Stimulated activated naive CD8-positive, alpha-beta T cell treated with anti-CD3 and anti-CD28 coated beads, Interleukin-15, amount 100 ng/mL, for 72 hours (primary cell): ENCODE data around the gene PPP4R3B.

Source experiments
- ATAC-seq: fragments of 150-1000 bp; cut with Tn5 transposase; 2 replicates; pipeline ENCODE4 v1.10.0; 2021; ENCODE audit warnings: mild to moderate bottlenecking, moderate library complexity
- DNase-seq, 2 donors: peaks; one replicate each; pipeline ENCODE4 v3.0.0; 2021 to 2022
- H3K27ac Mint-ChIP-seq, 2 donors: one replicate each; pipeline ENCODE4 v1.8.0; 2022; ENCODE audit warnings: mild to moderate bottlenecking in 2 of 2, mixed read lengths in 2 of 2, moderate library complexity in 2 of 2
- H3K27me3 Mint-ChIP-seq: one replicate; pipeline ENCODE4 v1.8.0; 2022; ENCODE audit warnings: mixed read lengths
- H3K4me1 Mint-ChIP-seq: one replicate; pipeline ENCODE4 v1.8.0; 2022; ENCODE audit warnings: mild to moderate bottlenecking, mixed read lengths
- H3K4me3 Mint-ChIP-seq, 2 donors: one replicate each; pipeline ENCODE4 v1.8.0; 2022; ENCODE audit warnings: mild to moderate bottlenecking in 2 of 2, mixed read lengths in 2 of 2, moderate library complexity in 1 of 2
- H3K9me3 Mint-ChIP-seq, 2 donors: one replicate each; pipeline ENCODE4 v1.8.0; 2022; ENCODE audit warnings: mixed read lengths in 2 of 2

Gene PPP4R3B

GRCh38 chr2:55617175-55618024, at the start of gene PPP4R3B:
Gene PPP4R3B, minus strand, starts transcription at chr2:55617622. Its CDS starts 337 bp downstream, at chr2:55617285.
- ATAC-seq = peak; percentile 94
- H3K9me3 Mint-ChIP-seq = no peaks in the 10 kb centered on the region
- H3K4me3 Mint-ChIP-seq = no peak within 1 kb of the TSS
- H3K27me3 Mint-ChIP-seq = no peaks in the 10 kb centered on the region
- peaks cover 16% of the 10 kb centered on the region for H3K4me1 Mint-ChIP-seq
- peak; percentile 99 to 100 for DNase-seq
- no peak within 1 kb of the TSS for H3K27ac Mint-ChIP-seq

DNA sequence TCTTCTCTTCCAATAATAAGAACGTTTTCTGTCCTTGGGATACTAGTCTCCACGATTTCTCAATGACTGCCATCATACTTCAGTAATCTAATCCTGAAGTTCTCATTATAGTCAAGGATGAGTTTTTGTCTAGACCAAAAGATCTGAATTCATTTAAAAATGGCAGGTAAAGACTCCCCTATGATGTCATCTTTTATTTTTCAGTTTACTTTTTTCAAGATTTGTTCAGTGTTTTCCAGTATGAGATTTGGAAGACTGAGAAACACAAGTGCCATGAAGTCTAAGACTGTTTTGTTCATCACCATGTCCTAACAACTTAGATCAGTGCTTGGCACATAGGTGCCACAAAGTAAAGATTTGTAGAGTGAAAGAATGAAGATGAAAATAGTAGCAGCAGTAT, 35.8 kb upstream of the PPP4R3B start:
- H3K4me1 Mint-ChIP-seq = no peaks in the 10 kb centered on the region
- H3K27ac Mint-ChIP-seq = no peak overlapping the region
- ATAC-seq = no peak
- no peaks in the 10 kb centered on the region for H3K27me3 Mint-ChIP-seq
- no peak for DNase-seq
- no peaks in the 10 kb centered on the region for H3K9me3 Mint-ChIP-seq
- no peak overlapping the region for H3K4me3 Mint-ChIP-seq

DNA sequence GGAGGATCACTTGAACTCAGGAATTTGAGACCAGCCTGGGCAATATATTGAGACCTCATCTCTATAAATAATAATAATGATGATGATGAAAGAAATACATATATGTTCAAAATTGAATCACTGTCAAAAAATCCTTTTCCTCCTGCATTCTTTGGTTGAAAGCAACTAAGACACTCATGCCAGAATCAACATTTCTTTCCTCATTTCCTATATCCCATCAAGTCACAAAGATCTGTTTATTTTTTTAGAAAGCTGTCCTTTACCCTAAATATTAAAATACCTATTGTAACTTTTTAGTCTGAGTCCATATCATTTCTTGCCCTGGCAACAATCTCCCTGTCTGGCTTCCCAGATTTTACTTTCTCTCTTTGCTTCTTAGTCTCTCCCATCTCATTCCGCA, 31.8 kb upstream of the PPP4R3B start:
- Mint-ChIP-seq H3K4me1 (no peaks in the 10 kb centered on the region), H3K4me3 (no peak overlapping the region), H3K27me3 (no peaks in the 10 kb centered on the region), H3K27ac (peak overlapping the region in 1 of 2 donors; percentile 22), H3K9me3 (no peaks in the 10 kb centered on the region)
- DNase-seq (no peak), ATAC-seq (no peak)

DNA sequence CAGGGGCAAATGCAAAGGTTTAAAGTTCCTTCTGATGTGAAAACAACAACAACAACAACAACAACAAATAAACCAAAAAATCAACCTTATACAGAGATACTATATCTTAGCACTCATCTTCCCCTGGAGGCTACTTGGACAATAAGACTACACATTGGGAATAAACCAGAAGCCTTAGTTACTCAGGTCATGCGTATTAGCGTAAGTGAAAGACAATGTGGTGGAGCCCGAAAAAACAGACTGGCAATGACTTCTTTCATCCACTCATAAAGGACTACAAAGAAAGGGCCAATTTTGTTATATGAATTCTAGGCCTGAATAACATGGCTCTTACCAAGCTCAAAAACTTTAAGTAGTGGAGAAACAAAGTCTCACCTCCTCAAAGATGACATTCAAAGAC, 19.4 kb upstream of the PPP4R3B start:
- Mint-ChIP-seq H3K4me3 (no peak overlapping the region), H3K9me3 (no peaks in the 10 kb centered on the region), H3K27ac (no peak overlapping the region), H3K27me3 (no peaks in the 10 kb centered on the region), H3K4me1 (no peaks in the 10 kb centered on the region)
- no peak for DNase-seq
- ATAC-seq = no peak

GRCh38 chr2:55628931-55629330, 11.5 kb upstream of the PPP4R3B start:
- ATAC-seq (no peak), DNase-seq (no peak)
- no peak overlapping the region for H3K4me3 Mint-ChIP-seq
- peaks cover 20% of the 10 kb centered on the region for H3K4me1 Mint-ChIP-seq
- H3K9me3 Mint-ChIP-seq = no peaks in the 10 kb centered on the region
- no peaks in the 10 kb centered on the region for H3K27me3 Mint-ChIP-seq
- no peak overlapping the region for H3K27ac Mint-ChIP-seq

- H3K4me3 Mint-ChIP-seq = no peak overlapping the region
- H3K27me3 Mint-ChIP-seq = no peaks in the 10 kb centered on the region
- H3K27ac Mint-ChIP-seq = no peak overlapping the region
- no peaks in the 10 kb centered on the region for H3K9me3 Mint-ChIP-seq
- no peak for DNase-seq
- H3K4me1 Mint-ChIP-seq = peaks cover 20% of the 10 kb centered on the region
- ATAC-seq = no peak
Observed at GRCh38 chr2:55627915-55628314, 10.5 kb upstream of the PPP4R3B start.

DNA sequence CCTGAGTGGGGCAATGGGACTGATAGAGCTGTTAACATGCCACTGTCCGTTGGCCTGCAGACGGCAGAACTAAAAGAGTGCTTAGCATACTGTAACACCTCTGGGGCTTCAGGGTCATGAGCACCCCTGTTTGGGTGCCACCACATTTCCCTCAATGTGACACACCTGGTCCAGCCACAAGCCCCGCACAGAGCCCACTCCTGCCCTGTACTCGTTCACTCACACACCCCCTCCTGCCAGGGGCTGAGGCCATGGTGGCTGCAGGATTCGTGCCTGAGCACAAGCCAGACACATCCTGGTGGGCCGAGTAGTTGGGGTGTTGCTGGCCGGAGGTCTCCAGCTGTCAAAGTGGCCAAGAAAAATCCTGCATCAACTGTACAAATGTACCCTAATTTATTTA, 4.4 kb upstream of the PPP4R3B start:
- Mint-ChIP-seq H3K27ac (no peak overlapping the region), H3K4me3 (peak overlapping the region in 1 of 2 donors; percentile 0), H3K4me1 (peaks cover 7% of the 10 kb centered on the region), H3K9me3 (no peaks in the 10 kb centered on the region), H3K27me3 (no peaks in the 10 kb centered on the region)
- no peak for ATAC-seq
- DNase-seq = no peak

GRCh38 chr2:55620123-55620779, 2.8 kb upstream of the PPP4R3B start:
- no peak for DNase-seq

DNA sequence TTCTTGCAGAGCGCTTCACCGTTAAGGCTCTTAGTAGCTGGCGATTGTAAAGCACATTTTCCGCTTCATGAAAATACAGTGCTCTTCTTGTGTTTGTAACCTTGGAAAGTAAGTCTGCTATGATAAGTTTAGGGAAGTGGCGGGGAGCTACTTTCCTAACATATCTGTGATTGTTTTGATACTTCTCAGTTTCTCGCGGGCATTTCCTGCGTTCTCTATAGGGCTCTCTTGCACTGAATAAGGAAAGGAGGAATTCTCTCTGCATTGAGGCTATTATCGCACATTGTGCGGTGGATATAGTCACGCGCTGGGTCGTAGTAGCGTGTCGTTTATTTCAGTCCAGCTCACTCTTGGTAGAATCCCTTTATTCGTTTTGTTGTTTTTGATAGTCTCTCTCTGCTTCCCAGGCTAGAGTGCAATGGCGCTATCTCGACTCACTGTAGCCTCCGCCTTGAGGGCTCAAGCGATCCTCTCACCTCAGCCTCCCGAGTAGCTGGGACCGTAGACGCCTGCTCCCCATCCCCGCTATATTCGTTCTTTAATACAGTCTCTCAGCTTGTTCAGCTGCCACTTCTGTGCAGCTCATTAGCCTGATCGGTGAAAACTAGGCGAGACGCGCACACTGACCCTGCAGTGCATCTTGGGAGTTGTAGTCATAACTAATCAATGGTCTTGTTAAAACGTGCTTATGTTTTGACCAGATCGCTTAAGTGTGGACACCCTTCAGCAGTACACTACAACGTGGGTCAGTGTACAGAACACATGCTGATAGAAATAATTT, 1.0 kb upstream of the PPP4R3B start:
- Mint-ChIP-seq H3K27ac (no peak overlapping the region), H3K4me1 (peaks cover 16% of the 10 kb centered on the region), H3K9me3 (no peaks in the 10 kb centered on the region), H3K27me3 (no peaks in the 10 kb centered on the region), H3K4me3 (no peak overlapping the region)
- peak; percentile 23 for ATAC-seq
- peak; percentile 46 to 53 for DNase-seq

More at GRCh38 chr2:55620123-55620779, 2.8 kb upstream of the PPP4R3B start:
- H3K4me3 Mint-ChIP-seq = peak overlapping the region; percentile 21 to 53
- ATAC-seq = no peak
- no peaks in the 10 kb centered on the region for H3K27me3 Mint-ChIP-seq
- H3K4me1 Mint-ChIP-seq = peaks cover 6% of the 10 kb centered on the region
- peak overlapping the region; percentile 28 to 85 for H3K27ac Mint-ChIP-seq
- H3K9me3 Mint-ChIP-seq = no peaks in the 10 kb centered on the region

- H3K4me3 Mint-ChIP-seq = no peak overlapping the region
- DNase-seq = no peak
- no peak overlapping the region for H3K27ac Mint-ChIP-seq
- H3K27me3 Mint-ChIP-seq = no peaks in the 10 kb centered on the region
- peaks cover 16% of the 10 kb centered on the region for H3K4me1 Mint-ChIP-seq
- no peak for ATAC-seq
- H3K9me3 Mint-ChIP-seq = no peaks in the 10 kb centered on the region
Observed at GRCh38 chr2:55618025-55618274, 528 bp upstream of the PPP4R3B start.

DNA sequence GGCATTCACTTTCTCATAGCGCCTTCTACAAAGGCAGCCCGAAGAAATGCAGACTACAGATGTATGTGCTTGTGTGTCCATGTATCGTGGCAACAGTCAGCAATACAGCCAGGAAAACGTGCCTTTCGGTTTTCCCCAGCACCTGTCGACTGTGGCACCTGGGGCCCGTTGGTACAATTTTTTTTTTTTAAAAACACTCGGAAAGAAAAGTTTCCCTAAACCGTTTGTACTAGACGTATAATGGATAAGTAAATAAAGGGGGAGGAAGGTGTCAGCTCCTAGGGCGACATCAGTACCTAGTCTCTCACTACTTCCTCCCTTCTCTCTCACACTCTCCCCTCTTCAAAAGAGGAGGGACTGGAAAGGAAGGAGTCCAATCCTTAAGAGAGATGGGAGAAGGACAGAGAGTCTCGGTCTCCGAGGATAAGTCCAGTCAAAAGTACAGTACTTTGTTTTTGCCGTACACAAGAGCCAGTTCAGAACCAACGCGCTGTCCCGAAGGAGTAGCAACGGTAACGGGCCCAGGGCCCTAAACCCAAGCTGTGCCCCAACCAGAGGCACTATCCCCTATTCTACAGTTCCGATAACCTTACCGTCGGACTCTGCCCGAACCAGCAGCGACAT, 759 bp downstream of the PPP4R3B start:
- Mint-ChIP-seq H3K27me3 (no peaks in the 10 kb centered on the region), H3K4me1 (peaks cover 16% of the 10 kb centered on the region), H3K9me3 (no peaks in the 10 kb centered on the region), H3K4me3 (no peak overlapping the region), H3K27ac (no peak overlapping the region)
- peak; percentile 9 for ATAC-seq
- DNase-seq = peak; percentile 30 to 54

- Mint-ChIP-seq H3K4me1 (peaks cover 48% of the 10 kb centered on the region), H3K27me3 (no peaks in the 10 kb centered on the region), H3K4me3 (no peak overlapping the region), H3K27ac (no peak overlapping the region), H3K9me3 (no peaks in the 10 kb centered on the region)
- ATAC-seq (no peak), DNase-seq (no peak)
Observed at GRCh38 chr2:55611997-55612396, 5.4 kb downstream of the PPP4R3B start.

GRCh38 chr2:55610954-55611743, 6.3 kb downstream of the PPP4R3B start:
- Mint-ChIP-seq H3K4me3 (no peak overlapping the region), H3K27me3 (no peaks in the 10 kb centered on the region), H3K9me3 (no peaks in the 10 kb centered on the region), H3K4me1 (peaks cover 48% of the 10 kb centered on the region), H3K27ac (peak overlapping the region; percentile 40 to 48)
- ATAC-seq (no peak), DNase-seq (no peak)

DNA sequence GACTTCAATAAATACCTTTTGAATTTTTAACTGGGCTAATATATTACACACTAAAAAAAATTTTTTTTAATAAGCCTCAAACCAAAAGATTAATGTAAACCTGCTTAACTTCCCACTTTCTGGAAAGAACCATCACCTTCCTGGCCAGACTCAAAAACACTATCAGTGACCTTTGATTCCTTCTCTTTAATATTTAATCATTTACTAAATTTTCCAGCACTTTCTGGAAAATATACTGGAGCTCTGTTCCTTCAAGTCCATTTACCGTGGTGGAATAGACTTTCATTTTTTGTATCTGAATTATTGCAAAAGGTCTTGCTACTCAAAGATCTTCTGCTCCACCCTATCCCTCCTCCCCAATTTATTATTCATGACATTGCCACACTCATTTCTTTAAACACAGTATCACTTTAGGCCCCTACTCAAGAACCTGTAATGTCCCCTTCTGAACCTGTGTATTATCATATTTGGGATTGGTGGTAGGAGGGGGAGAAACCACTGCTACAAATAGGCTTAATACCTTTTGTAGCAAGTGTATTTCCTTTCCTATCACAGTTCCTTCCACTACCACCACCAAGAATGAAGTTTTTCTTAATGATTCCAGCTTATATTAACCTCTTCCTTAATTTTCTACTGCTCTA, 7.4 kb downstream of the PPP4R3B start:
- Mint-ChIP-seq H3K27me3 (no peaks in the 10 kb centered on the region), H3K27ac (peak overlapping the region in 1 of 2 donors; percentile 22), H3K9me3 (no peaks in the 10 kb centered on the region), H3K4me3 (no peak overlapping the region), H3K4me1 (peaks cover 47% of the 10 kb centered on the region)
- DNase-seq (no peak), ATAC-seq (no peak)
